GM20000 (cell line): ENCODE data around the gene RPS6KA5.
"Not testable (repeated sequence)": the region's sequence is repeated elsewhere in the genome, so short reads cannot be mapped to it uniquely, and the experiment has no call there.

Experiments
- DNase-seq: peaks from one replicate; pipeline ENCODE4 v3.0.0; 2012; ENCODE audit warnings: low spot score
- CTCF ChIP-seq: IDR thresholded peaks from 2 replicates; pipeline ENCODE4 v1.5.1; 2012; ENCODE audit warnings: mild to moderate bottlenecking, control low read depth; ENCODE audit errors: extremely low read depth, missing control alignments

The RPS6KA5 gene

GRCh38 chr14:91092073-91092472 lies 31.6 kb upstream of the RPS6KA5 start:
- no peak for DNase-seq
- TF ChIP-seq CTCF: no peak

GRCh38 chr14:91090743-91091142 lies 30.3 kb upstream of the RPS6KA5 start:
- TF ChIP-seq CTCF: no peak
- no peak for DNase-seq

GRCh38 chr14:91089958-91090535 lies 29.6 kb upstream of the RPS6KA5 start:
- DNase-seq: no peak
- TF ChIP-seq CTCF: no peak

GRCh38 chr14:91088585-91089235 lies 28.3 kb upstream of the RPS6KA5 start:
- no peak for DNase-seq
- TF ChIP-seq CTCF: no peak

- DNase-seq: not testable (repeated sequence)
Observed at GRCh38 chr14:91087470-91087869, 27.0 kb upstream of the RPS6KA5 start.

GRCh38 chr14:91084516-91084915 lies 24.1 kb upstream of the RPS6KA5 start:
- DNase-seq: no peak
- no peak for TF ChIP-seq CTCF

- no peak for DNase-seq
Observed at GRCh38 chr14:91082282-91082681, 21.8 kb upstream of the RPS6KA5 start.

More at GRCh38 chr14:91082282-91082681, 21.8 kb upstream of the RPS6KA5 start:
- TF ChIP-seq CTCF: no peak
